IPS DF 6.9 (cell line): Measurements from ENCODE around the gene OGDHL.
"Not testable (repeated sequence)": the region's sequence is repeated elsewhere in the genome, so short reads cannot be mapped to it uniquely, and the experiment has no call there.

ENCODE experiments used
- DNase-seq: peaks from one replicate; pipeline ENCODE4 v3.0.0-alpha.2; 2013; ENCODE audit warnings: low read depth, low spot score
- H3K27ac ChIP-seq: one replicate; pipeline ENCODE4 v1.5.1; 2013; ENCODE audit warnings: low read length, control low read depth
- H3K27me3 ChIP-seq: 2 replicates; pipeline ENCODE4 v1.6.1; 2013; ENCODE audit warnings: mild to moderate bottlenecking, low read length; ENCODE audit not compliant: control insufficient read depth, insufficient read depth
- H3K36me3 ChIP-seq: 2 replicates; pipeline ENCODE4 v1.6.1; 2013; ENCODE audit warnings: low read length; ENCODE audit not compliant: control insufficient read depth, insufficient read depth
- H3K4me1 ChIP-seq: 2 replicates; pipeline ENCODE4 v1.6.1; 2013; ENCODE audit warnings: low read length; ENCODE audit not compliant: control insufficient read depth, insufficient read depth
- H3K4me3 ChIP-seq: 2 replicates; pipeline ENCODE4 v1.5.1; 2013; ENCODE audit warnings: mild to moderate bottlenecking, low read length
- H3K9me3 ChIP-seq: 2 replicates; pipeline ENCODE4 v1.6.1; 2013; ENCODE audit warnings: low read length, inconsistent platforms; ENCODE audit not compliant: control insufficient read depth, insufficient read depth
- WGBS: extraction: QIAGEN DNeasy Blood & Tissue Kit; methylation state at CpG from one replicate; pipeline ENCODE4 v1.1.7; 2013; ENCODE audit warnings: mixed read lengths, missing lambda C conversion rate; ENCODE audit not compliant: insufficient read length, insufficient coverage; 5-methylcytosine and 5-hydroxymethylcytosine counted together

The OGDHL gene

DNA sequence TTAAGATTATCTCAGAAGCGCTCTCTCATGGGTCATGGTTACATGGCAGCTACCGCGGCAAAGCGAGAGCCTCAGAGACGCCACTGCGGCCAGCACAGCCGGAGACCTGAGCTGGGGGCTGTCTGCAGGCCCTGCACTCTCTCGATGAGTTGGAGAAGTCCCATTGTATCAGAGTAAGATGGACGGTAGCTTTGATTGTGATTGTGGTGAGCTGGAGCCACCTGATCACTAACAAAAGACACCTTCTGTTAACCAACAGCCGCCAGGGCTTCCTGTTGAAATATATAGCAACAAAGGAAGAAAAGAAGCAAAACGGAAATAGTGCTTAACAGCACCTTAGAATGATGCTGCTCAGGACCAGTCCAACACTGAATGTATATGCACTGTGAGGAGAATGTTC, 8.9 kb upstream of the OGDHL start:
- H3K27ac ChIP-seq, H3K27me3 ChIP-seq, H3K4me1 ChIP-seq, DNase-seq, H3K9me3 ChIP-seq, H3K4me3 ChIP-seq, H3K36me3 ChIP-seq: not testable (repeated sequence)
- WGBS: no CpG with 5 or more reads among the region's 11 CpGs

DNA sequence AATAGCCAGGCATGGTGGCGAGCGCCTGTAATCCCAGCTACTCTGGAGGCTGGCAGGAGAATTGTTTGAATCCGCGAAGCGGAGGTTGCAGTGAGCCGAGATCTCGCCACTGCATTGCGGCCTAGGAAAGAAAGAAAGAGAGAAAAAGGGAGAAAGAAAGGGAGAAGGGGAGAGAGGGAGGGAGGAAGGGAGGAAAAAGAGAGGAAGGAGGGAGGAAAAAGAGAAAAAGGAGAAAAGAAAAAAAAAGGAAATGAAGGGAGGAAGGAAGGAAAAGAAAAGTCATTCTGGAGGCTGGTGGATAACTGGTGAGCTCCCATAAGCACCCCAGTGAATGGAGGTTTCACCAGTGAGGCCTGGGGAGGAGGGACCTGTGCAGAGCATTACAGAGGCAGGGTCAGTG, 7.6 kb upstream of the OGDHL start:
- Histone ChIP-seq H3K4me3 (no peak overlapping the region), H3K27me3 (peaks cover 3% of the 10 kb centered on the region; the same call in 1 of the 2 replicates), H3K9me3 (no peaks in the 10 kb centered on the region), H3K36me3 (no peaks in the 10 kb centered on the region), H3K27ac (no peak overlapping the region), H3K4me1 (no peaks in the 10 kb centered on the region)
- DNase-seq: no peak
- no CpG with 5 or more reads among the region's 8 CpGs for WGBS

DNA sequence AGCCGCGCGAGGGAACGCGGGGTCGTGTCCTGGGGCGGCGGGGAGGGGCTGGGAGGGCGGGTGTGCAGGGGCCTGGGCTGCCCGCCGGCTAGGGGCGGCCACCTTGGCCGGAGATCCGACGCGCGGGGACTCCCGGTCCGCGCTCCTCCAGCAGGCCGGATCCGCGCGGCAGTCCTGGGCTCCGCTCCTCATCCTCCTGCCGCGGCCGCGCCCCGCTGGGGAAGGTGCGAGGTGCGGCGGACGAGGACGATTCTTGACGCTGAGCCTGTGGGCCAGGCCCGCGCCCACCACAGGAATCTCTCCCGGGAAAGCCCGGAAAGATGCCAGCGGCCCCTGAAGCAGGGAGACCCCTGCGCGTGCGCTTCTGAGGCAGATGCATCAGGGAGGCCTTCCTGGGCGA, 6.6 kb upstream of the OGDHL start:
- peaks cover 3% of the 10 kb centered on the region; the same call in 1 of the 2 replicates for H3K27me3 ChIP-seq
- no CpG with 5 or more reads among the region's 45 CpGs for WGBS
- no peak overlapping the region for H3K27ac ChIP-seq
- no peaks in the 10 kb centered on the region for H3K36me3 ChIP-seq
- no peak for DNase-seq
- H3K4me3 ChIP-seq: no peak overlapping the region
- no peaks in the 10 kb centered on the region for H3K9me3 ChIP-seq
- no peaks in the 10 kb centered on the region for H3K4me1 ChIP-seq

DNA sequence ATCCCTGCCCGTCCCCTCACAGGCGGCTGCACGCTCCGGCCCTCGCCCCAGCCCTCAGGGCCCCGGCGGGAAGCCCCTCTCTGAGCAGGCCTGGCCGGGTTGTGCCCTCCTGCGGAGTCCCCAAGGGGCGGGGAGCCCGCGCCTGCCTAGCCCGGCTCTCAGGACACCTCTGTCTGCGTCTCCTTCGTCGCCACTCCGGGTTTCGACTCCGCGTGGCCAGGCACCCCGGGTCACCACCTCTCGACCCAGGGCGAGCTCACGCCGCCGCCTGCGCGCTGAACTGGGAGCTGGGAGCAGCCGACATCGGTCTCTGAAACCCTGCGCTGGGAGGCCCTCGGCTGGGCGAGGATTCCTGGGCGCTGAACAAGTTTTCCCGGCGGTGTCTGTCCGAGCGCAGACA, 6.2 kb upstream of the OGDHL start:
- no peak overlapping the region for H3K4me3 ChIP-seq
- WGBS: no CpG with 5 or more reads among the region's 38 CpGs
- no peaks in the 10 kb centered on the region for H3K36me3 ChIP-seq
- no peaks in the 10 kb centered on the region for H3K9me3 ChIP-seq
- no peak overlapping the region for H3K27ac ChIP-seq
- no peak for DNase-seq
- H3K4me1 ChIP-seq: no peaks in the 10 kb centered on the region
- peaks cover 3% of the 10 kb centered on the region; the same call in 1 of the 2 replicates for H3K27me3 ChIP-seq

DNA sequence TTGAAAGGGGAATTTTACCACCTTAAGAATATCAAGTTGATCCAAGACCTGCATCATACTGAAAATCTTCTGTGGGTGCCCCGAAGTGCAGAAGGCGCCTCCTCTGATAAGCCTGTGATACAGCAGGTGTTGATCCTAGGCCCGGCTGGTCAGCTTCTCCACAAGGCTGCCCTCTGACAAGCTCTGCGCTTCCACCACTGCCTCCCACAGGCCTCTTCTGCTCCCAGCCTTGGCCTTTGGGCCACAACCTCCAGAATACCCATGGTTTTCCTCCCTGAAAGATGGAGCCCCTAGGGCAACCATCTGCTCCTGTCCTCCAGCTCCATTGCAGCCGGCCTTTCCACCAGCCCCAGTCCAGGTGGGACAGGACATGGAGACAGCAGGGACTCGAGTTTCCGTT, 5.6 kb upstream of the OGDHL start:
- no peaks in the 10 kb centered on the region for H3K4me1 ChIP-seq
- H3K36me3 ChIP-seq: no peaks in the 10 kb centered on the region
- peaks cover 3% of the 10 kb centered on the region; the same call in 1 of the 2 replicates for H3K27me3 ChIP-seq
- no peaks in the 10 kb centered on the region for H3K9me3 ChIP-seq
- no CpG with 5 or more reads among the region's 7 CpGs for WGBS
- no peak overlapping the region for H3K4me3 ChIP-seq
- no peak overlapping the region for H3K27ac ChIP-seq
- no peak for DNase-seq

DNA sequence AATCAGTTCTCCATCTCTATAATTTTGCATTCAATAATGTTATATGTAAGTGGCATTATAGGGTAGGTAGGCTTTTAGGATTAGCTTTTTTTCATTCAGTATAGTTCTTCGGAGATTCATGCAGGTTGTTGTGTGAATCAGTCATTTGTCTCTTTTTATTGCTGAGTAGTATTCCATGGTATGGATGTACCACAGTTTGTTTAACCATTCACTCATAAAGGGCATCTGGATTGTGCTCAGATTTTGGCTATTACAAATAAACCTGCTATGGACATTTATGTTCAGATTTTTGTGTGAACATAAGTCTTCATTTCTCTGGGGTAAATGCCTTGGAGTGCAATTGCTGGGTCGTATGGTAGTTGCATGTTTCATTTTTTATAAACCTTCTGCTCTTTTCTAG, 4.4 kb upstream of the OGDHL start:
- Histone ChIP-seq H3K9me3 (no peaks in the 10 kb centered on the region), H3K4me3 (no peak overlapping the region), H3K27ac (no peak overlapping the region), H3K36me3 (no peaks in the 10 kb centered on the region), H3K27me3 (peaks cover 3% of the 10 kb centered on the region; the same call in 1 of the 2 replicates), H3K4me1 (0 out of 2 replicates have a peak, but pooled peaks cover under 1% of the 10 kb centered on the region)
- no CpG with 5 or more reads among the region's 2 CpGs for WGBS
- DNase-seq: no peak

DNA sequence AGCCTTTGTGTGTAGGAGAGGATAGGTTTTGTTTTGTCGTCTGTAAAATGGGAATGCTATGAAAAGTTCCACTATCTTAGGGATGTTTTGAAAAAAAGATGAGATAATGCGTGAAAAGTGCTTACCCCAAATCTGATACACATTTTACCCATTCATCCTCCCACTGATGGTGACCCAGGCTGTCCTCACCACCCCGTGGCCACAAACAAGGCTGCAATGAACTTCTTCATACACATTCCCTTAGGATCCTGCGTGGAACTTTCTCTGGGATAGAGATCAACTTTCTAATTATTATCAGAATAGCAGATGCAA, 399 bp upstream of the OGDHL start:
- Histone ChIP-seq H3K27ac (no peak overlapping the region), H3K27me3 (no peaks in the 10 kb centered on the region), H3K9me3 (no peaks in the 10 kb centered on the region), H3K4me1 (peaks cover 3% of the 10 kb centered on the region; the same call in 1 of the 2 replicates), H3K4me3 (peak overlapping the region; percentile 68; the same call in 1 of the 2 replicates), H3K36me3 (no peaks in the 10 kb centered on the region)
- WGBS: no CpG with 5 or more reads among the region's 4 CpGs
- no peak for DNase-seq

DNA sequence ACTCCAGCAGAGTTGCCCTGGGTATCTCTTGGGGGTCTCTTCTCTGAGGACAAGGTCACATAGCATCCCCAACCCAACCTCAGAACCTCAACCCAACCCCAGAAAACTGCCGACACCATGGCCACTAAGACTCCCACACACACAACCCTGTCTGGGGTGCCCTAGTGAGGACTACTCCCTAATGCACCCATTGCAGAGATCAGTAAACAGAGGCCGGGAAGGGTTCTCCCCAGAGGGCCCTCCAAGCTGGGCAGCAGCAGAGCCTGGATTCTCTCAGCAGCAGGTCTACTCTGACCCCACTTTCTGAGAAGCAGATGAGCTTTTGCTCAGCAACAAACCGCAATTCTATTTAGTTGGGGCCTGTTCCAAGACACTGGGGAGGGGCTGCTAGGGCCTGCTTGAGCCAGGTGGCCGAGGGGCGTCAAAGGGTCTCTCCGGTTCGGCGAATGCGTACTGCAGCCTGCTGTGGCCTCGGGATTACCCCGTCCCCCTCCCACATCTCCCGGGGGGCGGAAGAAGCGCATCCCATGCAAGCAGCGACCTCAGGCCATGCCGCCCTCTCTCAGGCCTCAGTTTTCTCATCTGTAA, 828 bp downstream of the OGDHL start:
- no CpG with 5 or more reads among the region's 16 CpGs for WGBS
- Histone ChIP-seq H3K27me3 (no peaks in the 10 kb centered on the region), H3K27ac (no peak overlapping the region), H3K4me1 (peaks cover 3% of the 10 kb centered on the region; the same call in 1 of the 2 replicates), H3K4me3 (peak overlapping the region; percentile 68; the same call in 1 of the 2 replicates), H3K36me3 (peaks cover 5% of the 10 kb centered on the region; the same call in 1 of the 2 replicates), H3K9me3 (no peaks in the 10 kb centered on the region)
- DNase-seq: no peak

DNA sequence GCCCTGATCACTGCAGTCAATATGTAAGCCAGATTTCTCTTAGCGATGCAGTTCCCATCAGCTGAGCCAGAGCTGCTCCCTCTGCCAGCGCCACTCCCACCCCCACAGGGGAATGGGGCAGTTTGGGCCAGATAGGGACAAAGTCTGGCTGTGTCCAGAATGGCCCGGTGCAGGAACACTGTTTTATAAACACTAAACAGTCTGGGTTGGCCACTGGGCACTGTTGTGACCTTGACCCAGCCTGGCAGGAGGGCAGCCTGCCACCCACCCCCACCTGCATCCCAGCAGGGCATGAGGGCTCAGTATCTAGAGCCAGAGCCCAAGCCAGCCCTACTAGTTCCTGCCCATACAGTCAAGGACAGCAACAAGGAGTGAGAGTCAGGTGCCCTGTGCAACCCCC, 1.3 kb downstream of the OGDHL start:
- no peak overlapping the region for H3K4me3 ChIP-seq
- H3K9me3 ChIP-seq: no peaks in the 10 kb centered on the region
- peaks cover 3% of the 10 kb centered on the region; the same call in 1 of the 2 replicates for H3K4me1 ChIP-seq
- H3K27me3 ChIP-seq: no peaks in the 10 kb centered on the region
- whole genome bisulfite sequencing: no CpG with 5 or more reads among the region's 3 CpGs
- DNase-seq: no peak
- H3K36me3 ChIP-seq: peaks cover 5% of the 10 kb centered on the region; the same call in 1 of the 2 replicates
- H3K27ac ChIP-seq: no peak overlapping the region

DNA sequence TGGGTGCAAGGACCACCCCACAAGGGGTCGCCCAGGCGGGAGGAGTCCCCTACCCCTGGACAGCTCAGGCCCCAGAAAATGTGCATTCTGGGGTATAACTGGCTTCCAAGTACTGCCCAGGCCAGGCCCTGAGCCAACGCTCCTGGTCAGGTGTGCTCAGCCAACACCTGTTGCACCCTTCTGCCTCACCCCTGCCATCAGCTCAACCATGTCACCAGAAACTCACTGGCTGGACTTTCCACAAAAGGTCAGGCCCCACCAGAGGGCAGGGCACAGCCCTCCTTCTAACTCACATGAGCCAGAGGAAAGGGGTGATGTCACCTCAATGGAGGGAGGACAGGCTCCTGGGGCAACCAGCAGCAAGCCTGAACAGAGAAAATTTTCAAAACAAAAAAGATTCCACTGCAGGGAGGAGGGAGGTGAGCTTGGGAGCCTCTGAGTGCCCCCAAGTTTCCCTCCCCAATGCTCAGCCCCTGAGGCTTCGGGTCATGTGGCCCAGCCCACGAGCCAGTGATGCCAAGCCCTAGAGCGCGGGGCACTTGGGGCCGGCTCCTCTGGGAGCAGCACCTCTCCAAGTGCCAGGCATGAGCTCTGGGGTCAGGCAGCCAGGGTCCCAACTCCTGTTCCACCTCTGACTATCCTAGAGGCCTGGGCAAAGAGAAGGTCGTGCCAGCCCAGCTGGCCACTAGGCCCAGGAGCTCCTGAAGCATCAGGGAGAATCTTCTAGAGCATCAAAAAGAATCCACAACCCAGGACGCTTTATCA, 2.2 kb downstream of the OGDHL start:
- DNase-seq: no peak
- Histone ChIP-seq H3K4me3 (no peak overlapping the region), H3K36me3 (peaks cover 5% of the 10 kb centered on the region; the same call in 1 of the 2 replicates), H3K27ac (no peak overlapping the region), H3K4me1 (peaks cover 3% of the 10 kb centered on the region; the same call in 1 of the 2 replicates), H3K27me3 (no peaks in the 10 kb centered on the region), H3K9me3 (no peaks in the 10 kb centered on the region)
- no CpG with 5 or more reads among the region's 10 CpGs for WGBS
